Fibroblast of pulmonary artery (primary cell): ENCODE results near the gene GLG1.

ENCODE experiments used
- DNase-seq: peaks from one replicate; pipeline ENCODE4 v3.0.0-alpha.2; 2010; ENCODE audit warnings: low read depth
- H3K4me3 ChIP-seq: replicated peaks from 2 replicates; pipeline ENCODE4 v1.5.1; 2011; ENCODE audit warnings: low read depth, mild to moderate bottlenecking, control low read depth, low read length, moderate library complexity
- CTCF ChIP-seq: IDR thresholded peaks from 2 replicates; pipeline ENCODE4 v1.5.1; 2011; ENCODE audit warnings: mild to moderate bottlenecking, control low read depth, low read length, inconsistent platforms; ENCODE audit errors: missing control alignments

GLG1 gene

GRCh38 chr16:74575807-74576643 lies 30.9 kb downstream of the GLG1 start:
- no peak for TF ChIP-seq CTCF
- no peak overlapping the region for H3K4me3 ChIP-seq
- no peak for DNase-seq

- DNase-seq, result no peak
- no peak overlapping the region for H3K4me3 ChIP-seq
- TF ChIP-seq CTCF, result no peak
Measured at GRCh38 chr16:74575175-74575806, 31.6 kb downstream of the GLG1 start.

- no peak for DNase-seq
- no peak for TF ChIP-seq CTCF
- no peak overlapping the region for H3K4me3 ChIP-seq
Measured at GRCh38 chr16:74574146-74574545, 32.8 kb downstream of the GLG1 start.

GRCh38 chr16:74573622-74574021 lies 33.3 kb downstream of the GLG1 start:
- no peak for TF ChIP-seq CTCF
- H3K4me3 ChIP-seq, result no peak overlapping the region
- DNase-seq, result no peak

GRCh38 chr16:74570412-74571301 lies 36.3 kb downstream of the GLG1 start:
- TF ChIP-seq CTCF, result no peak
- no peak overlapping the region for H3K4me3 ChIP-seq
- no peak for DNase-seq

GRCh38 chr16:74568961-74569631 lies 37.8 kb downstream of the GLG1 start:
- no peak for TF ChIP-seq CTCF
- H3K4me3 ChIP-seq, result no peak overlapping the region
- DNase-seq, result no peak
